Measurements from ENCODE around the gene CACNB2. TPM values are rescaled to one million over a fixed set of nuclear protein-coding genes. Genes with fewer than 3 reads are reported as not detected.

CACNB2 gene
- total and polyA plus RNA-seq, 2 experiments from 2014 or later, result 4.6 to 5.3 TPM

- WGBS (ENCODE audit: low lambda C conversion rate, missing lambda C conversion rate), result 88% methylated on average over 3 of the region's 3 CpGs
- no peaks in the 10 kb centered on the region for H4K20me1 ChIP-seq (ENCODE audit: insufficient read depth, poor library complexity, severe bottlenecking)
- no peak for DNase-seq (ENCODE audit: low spot score)
- H3K4me1 ChIP-seq (ENCODE audit: insufficient read depth), result no peaks in the 10 kb centered on the region
- no peaks in the 10 kb centered on the region for H3K79me2 ChIP-seq
- no peaks in the 10 kb centered on the region for H3K36me3 ChIP-seq (replicated peaks; ENCODE audit: insufficient read depth, low read depth)
- no peak overlapping the region for H2AFZ ChIP-seq
- no peaks in the 10 kb centered on the region for H3K9me2 ChIP-seq (replicated peaks; ENCODE audit: insufficient read depth)
- H3K27ac ChIP-seq, result no peak overlapping the region
- no peaks in the 10 kb centered on the region for H3K27me3 ChIP-seq
- TF ChIP-seq EZH2 (IDR thresholded peaks at IDR 0.05; ENCODE audit: borderline replicate concordance) (no peak), CTCF (IDR thresholded peaks at IDR 0.05; ENCODE audit: poor library complexity) (no peak), EZH2phosphoT487 (IDR thresholded peaks at IDR 0.05; ENCODE audit: low read depth, severe bottlenecking, unreplicated experiment) (no peak)
- no peaks in the 10 kb centered on the region for H3K9me3 ChIP-seq (ENCODE audit: low read depth)
- H3K4me3 ChIP-seq, result no peak overlapping the region
- H3K4me2 ChIP-seq, result no peak overlapping the region
These were observed 212.0 kb downstream of the CACNB2 start for GRCh38 chr10:18352175-18352574.

- 78% methylated on average over 5 of the region's 5 CpGs for WGBS (ENCODE audit: low lambda C conversion rate, missing lambda C conversion rate)
These were observed 219.6 kb downstream of the CACNB2 start for GRCh38 chr10:18359812-18360211.

GRCh38 chr10:18362892-18363291 lies 222.7 kb downstream of the CACNB2 start:
- Histone ChIP-seq H3K9me2 (replicated peaks; ENCODE audit: insufficient read depth) (no peaks in the 10 kb centered on the region), H2AFZ (no peak overlapping the region), H3K9me3 (ENCODE audit: low read depth) (no peaks in the 10 kb centered on the region), H3K36me3 (replicated peaks; ENCODE audit: insufficient read depth, low read depth) (no peaks in the 10 kb centered on the region), H3K4me1 (ENCODE audit: insufficient read depth) (no peaks in the 10 kb centered on the region), H3K27me3 (no peaks in the 10 kb centered on the region), H3K79me2 (no peaks in the 10 kb centered on the region), H3K27ac (no peak overlapping the region), H3K4me3 (no peak overlapping the region), H3K4me2 (no peak overlapping the region), H4K20me1 (ENCODE audit: insufficient read depth, poor library complexity, severe bottlenecking) (no peaks in the 10 kb centered on the region)
- 89% methylated on average over 1 of the region's 1 CpG for WGBS (ENCODE audit: low lambda C conversion rate, missing lambda C conversion rate)
- no peak for DNase-seq (ENCODE audit: low spot score)
- no peak for TF ChIP-seq CTCF (IDR thresholded peaks at IDR 0.05; ENCODE audit: poor library complexity)
- no peak for TF ChIP-seq EZH2phosphoT487 (IDR thresholded peaks at IDR 0.05; ENCODE audit: low read depth, severe bottlenecking, unreplicated experiment)
- TF ChIP-seq EZH2 (IDR thresholded peaks at IDR 0.05; ENCODE audit: borderline replicate concordance), result no peak

More at GRCh38 chr10:18359812-18360211, 219.6 kb downstream of the CACNB2 start:
- H3K9me2 ChIP-seq (replicated peaks; ENCODE audit: insufficient read depth), result no peaks in the 10 kb centered on the region
- H3K4me1 ChIP-seq (ENCODE audit: insufficient read depth), result no peaks in the 10 kb centered on the region
- no peaks in the 10 kb centered on the region for H3K9me3 ChIP-seq (ENCODE audit: low read depth)
- DNase-seq (ENCODE audit: low spot score), result peak; percentile 22
- TF ChIP-seq EZH2 (IDR thresholded peaks at IDR 0.05; ENCODE audit: borderline replicate concordance) (no peak), EZH2phosphoT487 (IDR thresholded peaks at IDR 0.05; ENCODE audit: low read depth, severe bottlenecking, unreplicated experiment) (no peak), CTCF (IDR thresholded peaks at IDR 0.05; ENCODE audit: poor library complexity) (no peak)
- no peaks in the 10 kb centered on the region for H4K20me1 ChIP-seq (ENCODE audit: insufficient read depth, poor library complexity, severe bottlenecking)
- no peaks in the 10 kb centered on the region for H3K79me2 ChIP-seq
- no peak overlapping the region for H3K27ac ChIP-seq
- H2AFZ ChIP-seq, result no peak overlapping the region
- H3K27me3 ChIP-seq, result no peaks in the 10 kb centered on the region
- H3K4me2 ChIP-seq, result no peak overlapping the region
- no peaks in the 10 kb centered on the region for H3K36me3 ChIP-seq (replicated peaks; ENCODE audit: insufficient read depth, low read depth)
- H3K4me3 ChIP-seq, result no peak overlapping the region

Data from hepatocyte (in vitro differentiated cells).